Activated T-helper 9 cell treated with anti-CD3 and anti-CD28 coated beads, Interleukin-2, amount 50 U/mL, for 16 hours (primary cell): Measurements from ENCODE around the gene GNA14.
"Not testable (repeated sequence)": the region's sequence is repeated elsewhere in the genome, so short reads cannot be mapped to it uniquely, and the experiment has no call there.

Source experiments
- DNase-seq: peaks from one replicate; pipeline ENCODE4 v3.0.0-alpha.2; 2020; ENCODE audit warnings: low read depth

Gene GNA14

DNA sequence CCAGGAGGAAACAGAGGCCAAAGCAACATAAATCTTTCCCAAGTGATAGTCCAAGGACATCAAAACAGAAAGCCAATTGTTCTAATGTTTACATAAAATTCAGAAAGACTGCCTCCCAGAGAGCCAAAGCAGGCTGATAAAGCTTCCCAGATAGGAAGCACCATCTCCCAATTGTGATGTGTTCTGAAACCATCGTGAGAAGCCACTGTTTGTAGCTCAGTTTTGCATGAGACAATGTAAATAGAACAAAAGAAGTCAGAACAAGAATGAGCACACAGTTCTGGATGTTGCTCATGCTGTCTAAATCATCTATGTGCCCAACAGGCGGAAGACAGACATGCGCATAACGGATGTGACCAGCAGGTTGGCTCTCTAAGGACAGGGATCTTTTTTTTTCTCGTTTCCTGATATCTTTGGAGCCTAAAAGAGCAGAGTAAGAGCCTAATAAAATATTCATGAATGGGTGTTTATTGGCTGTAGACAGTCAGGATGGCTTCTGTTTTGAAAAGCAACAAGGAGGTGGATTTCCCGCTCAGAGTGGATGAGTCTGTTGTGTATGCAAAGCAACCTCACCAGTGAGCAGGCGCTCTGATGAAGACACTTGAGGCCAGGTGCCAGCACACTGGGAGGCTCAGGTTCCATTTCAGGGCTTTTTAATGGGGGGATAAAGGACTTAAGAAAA lies 113.6 kb downstream of the GNA14 start:
- DNase-seq: no peak

DNA sequence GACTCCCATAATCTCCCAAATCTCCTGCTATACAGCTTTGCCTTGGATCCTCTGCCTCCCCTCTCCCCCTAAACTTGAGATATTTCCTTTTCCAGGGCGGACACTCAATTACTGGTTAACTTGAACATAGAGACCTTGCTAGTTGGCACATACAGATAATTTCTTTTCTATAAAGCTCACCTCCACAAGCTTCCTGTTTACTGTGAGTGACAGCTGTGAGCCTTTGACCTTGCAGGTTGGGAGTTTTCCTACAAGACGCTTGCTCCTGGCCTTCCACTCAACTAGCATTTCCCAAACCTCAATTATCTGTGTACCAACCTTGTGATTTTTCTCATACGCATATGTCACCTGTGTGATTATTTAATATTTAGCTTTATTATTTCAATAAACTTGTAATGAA lies 114.5 kb downstream of the GNA14 start:
- DNase-seq: no peak

DNA sequence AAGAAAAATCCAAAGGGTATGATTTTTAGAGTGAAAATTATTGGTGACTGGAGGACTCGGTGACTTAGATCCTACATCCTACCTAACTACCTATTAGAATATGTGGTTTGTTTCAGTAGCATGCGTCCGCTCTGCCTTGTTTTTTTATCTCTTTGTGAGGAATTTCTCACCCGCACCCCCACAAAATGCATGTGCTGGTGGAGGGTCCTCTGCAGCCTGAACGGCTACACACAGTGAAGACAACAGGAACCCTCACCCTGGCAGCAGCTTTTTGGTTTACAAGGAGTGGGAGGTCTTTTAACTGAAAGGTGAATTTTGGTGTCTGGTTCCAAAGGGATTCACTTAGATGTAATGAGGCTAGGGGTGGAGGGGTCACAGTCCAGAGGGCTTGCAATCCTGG lies 115.5 kb downstream of the GNA14 start:
- DNase-seq: no peak

DNA sequence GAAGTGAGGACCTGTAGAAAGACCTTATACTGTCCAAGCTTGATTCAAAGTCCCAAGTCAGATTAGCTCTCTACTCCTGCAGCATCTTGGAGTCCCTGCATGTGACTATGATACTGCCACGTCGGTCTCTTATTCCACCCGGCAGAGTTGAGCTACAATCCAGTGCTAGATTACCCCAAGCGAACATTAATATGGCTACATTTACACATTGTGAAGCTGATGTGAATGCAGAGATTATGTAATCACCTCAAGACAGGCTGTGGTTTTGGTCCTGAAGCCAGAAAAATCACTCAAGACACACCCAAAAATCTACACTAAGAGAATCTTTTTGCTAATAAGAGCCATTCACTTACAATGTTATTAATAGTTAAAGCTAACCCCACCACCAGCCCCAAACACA lies 116.7 kb downstream of the GNA14 start:
- DNase-seq: no peak

DNA sequence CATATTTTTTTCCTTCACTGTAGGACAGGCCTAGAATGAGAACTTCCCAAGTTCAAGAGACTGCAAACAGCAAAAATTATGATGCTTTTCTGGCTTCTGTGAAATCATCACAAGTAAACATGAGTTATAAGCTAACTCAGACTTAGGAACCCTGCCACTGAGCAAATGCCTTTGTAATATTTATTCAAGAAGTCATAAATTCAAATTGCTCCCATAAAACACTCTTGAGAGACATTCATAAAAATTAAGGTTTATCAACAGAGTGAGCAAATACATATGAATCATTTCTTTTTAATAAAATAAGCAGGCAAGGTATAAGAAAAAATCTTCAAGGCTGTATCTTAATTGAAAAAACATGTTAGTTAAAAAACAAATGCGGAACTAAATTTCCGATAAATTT lies 124.2 kb downstream of the GNA14 start:
- DNase-seq: no peak

DNA sequence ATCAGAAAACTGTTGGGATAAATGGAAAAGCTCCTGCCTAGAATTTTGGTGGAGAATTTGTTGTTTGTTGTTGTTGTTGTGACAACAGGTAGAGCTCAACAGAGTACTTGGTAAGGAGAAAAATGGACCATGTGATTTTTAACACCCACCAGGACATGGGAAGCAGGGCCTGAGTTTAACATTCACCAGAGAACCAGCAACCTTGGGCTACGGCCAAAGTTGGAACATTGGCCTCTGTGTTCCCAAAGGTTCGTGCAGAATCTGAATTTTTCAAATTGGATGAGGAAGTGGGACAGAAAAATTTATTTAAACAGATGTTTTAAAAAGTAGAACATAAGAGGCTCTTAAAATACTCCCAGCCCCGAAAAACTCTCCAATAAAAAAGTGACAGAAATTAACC lies 127.0 kb downstream of the GNA14 start:
- no peak for DNase-seq

DNA sequence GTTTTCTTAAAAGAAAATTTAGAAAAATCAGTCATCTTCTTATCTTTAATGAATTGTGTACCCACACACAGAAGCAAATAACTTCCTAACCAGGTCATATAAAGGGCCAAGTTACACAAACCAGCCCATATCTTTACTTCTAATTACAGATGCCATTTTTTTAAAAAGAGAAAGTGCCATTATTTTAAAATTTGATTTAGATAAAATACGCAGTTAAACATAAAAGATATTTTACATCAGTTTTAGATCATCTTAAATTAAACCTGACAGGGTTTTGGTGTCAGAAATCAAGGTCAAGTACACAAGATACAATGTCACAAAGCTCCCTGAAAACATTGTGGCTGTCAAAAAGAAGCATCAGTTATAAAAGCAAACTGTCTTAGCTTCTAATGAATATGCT lies 129.4 kb downstream of the GNA14 start:
- DNase-seq: no peak

DNA sequence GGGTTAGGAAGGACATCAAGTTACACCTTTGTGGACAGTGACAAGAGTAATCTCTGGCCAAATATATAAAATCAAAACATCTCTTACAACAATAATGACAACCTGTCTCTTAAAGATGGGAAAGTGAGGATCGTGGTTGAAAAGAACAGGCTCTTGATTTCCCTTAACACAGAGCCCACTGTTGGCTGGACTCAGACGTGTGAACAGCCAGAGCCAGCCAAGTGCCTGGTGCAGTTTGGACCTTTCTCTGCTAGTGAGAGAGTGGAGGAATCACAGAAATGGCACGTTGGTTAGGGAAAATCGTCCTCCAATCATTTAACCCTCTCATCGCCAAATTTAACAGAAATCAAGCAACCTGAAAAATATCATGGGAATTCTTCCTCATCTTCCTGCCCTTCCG lies 131.3 kb downstream of the GNA14 start:
- no peak for DNase-seq

DNA sequence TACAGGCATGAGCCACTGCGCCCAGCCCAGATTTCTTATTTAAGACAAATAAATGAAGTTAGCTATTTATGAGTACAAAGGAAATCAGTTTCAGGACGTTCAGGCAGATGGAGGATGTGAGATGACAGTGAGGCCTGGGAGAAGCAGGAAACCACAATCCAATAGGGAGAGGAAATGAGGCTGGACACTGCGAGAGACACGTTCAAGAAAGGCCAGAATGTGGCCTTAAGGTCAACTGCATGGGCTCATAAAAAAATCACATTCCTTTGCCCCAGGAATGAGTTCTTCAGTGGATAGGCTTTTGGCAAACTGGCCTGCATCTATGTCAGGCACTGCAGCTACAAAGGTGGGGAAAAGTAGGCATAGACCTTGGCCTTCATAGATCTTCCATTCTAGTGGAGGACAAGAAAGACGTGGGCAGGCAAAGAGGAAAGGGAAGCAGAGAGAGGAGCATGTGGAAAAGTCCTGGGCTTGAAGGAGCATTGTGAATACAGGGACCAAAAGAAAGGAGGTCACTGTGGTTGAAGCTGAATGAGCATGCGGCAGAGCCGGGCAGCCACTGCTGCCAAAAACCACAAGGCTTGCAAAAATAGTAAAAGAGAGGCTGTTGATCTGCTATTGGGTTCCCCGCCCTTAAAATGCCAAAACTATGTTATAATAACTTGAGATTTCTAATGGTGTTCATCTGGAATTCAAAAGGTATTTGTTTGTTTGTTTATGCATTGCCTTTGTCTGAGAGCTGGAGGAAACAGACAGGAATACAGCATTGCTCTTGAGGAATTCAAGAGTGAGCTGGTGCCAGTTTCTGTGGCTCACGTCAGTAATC lies 133.0 kb downstream of the GNA14 start:
- DNase-seq: no peak

DNA sequence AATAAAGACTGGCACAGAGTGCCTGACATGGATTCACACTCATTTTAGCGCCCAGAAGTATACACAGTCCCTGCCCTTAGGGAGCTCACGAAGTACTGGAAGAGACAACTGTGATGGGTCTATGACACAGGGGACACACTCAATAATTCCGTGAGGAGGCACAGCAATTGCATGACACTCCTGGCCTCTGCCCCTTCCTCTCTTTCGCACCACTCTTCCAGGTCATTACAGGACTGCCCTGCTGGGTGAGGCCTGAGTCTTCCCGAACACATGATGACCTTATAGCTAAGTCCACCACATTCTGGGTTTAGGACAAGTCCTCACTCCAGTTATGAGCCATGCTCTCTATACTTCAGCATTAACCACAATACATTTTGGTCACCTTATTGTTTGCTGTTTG lies 134.7 kb downstream of the GNA14 start:
- DNase-seq: no peak

DNA sequence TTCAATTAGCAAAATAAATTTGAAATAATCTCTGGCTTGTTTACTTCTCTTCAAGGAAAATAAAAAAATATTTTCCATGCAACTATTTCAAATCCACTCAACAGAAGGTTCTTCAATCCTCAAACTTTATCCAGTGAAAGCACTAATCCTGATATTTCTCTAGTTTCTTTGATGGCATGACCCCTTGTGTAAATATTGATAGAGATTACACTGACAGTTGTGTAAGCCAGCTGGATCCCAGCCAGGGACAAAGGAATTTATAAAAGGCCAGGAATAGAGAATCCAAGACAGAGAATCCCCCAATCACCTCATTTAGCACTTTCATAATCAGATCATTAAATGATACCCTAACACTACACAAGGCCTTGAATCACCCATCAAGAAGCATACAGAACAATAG lies 135.2 kb downstream of the GNA14 start:
- DNase-seq: no peak

DNA sequence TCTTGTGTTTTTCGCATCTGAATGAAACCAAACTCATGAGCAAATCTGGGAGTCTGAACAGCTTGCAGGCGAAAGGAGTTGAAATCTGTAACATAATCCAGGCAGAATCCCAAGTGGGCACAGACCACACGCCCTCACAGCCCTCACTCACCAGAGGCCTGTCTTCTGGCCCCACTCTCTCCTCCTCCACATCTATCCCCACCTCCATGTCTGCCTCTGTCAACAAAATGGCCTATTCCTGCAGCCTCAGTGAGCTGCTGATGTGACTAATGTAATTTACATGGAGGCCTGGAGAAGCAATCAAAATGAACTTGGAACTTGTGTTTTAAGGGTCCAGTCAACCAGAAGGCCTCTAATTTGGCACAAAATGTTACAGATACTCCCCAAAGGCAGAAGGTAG lies 136.6 kb downstream of the GNA14 start:
- DNase-seq: no peak

DNA sequence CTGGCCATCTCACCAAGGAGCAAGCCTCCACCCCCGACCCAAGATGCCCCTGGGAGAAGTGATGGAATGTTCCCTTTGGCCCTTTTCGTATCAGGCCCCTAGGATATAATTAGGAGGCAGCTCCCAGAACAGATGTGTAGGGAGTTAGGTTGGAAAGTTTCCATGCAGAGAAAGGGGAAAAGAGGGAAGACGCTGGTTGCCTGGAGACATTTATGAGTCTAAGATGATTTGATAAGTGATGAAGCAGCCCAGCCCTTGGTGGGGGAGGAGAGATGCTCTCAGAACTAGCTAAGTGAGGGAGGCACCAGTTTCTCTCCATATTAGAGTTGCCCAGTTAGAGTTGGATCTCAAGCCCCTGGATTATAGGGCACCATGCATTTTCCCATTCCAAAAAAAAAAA lies 137.5 kb downstream of the GNA14 start:
- DNase-seq: no peak

DNA sequence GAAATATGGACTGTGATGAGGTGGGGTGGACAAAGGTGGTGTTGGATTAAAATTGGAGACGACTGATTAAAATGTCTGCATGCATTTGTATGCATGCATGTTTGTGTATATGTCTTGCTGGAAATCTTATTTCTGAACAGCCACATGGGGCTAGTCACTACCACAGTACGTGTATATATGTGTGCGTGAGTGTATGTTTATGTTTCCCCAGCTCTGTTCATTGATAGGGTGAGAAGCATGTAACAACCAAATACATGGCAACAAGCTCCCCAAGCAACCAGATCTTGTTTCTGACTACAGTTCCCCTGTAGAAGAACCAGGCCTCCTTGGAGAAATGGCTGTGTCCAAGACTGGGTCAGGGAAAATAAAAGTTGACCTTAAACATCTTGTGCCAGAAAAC lies 139.7 kb downstream of the GNA14 start:
- no peak for DNase-seq

DNA sequence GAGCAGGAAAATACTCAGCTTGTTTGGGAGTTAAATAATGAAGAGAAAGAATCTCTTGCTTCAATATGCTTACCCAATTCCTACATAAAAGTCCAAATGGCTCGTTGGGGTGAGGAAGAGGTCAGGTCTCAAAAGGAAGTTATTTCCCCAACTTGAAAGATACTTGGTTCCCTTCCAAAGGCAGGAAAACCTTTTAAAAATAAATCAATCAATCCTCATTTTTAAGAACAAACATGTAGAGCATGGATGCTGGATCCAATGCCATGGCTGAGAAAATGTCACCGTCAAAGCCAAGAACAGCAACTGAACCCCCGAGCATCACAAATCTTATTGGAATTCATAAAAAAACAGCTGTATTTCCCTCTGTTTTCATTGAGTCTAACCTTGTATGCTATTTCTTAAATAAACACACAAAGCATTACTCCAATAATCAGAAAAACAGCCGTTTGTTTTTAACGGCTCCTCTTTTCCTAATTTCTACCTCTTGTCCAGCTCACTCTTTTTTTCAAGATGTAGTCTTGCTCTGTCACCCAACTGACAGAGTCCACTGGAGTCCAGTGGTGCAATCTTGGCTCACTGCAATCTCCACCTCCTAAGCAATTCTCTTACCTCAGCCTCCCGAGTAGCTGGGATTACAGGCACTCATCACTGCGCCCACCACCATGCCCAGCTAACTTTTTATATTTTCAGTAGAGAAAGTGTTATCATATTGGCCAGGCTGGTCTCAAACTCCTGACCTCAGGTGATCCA lies 140.7 kb downstream of the GNA14 start:
- DNase-seq: no peak

DNA sequence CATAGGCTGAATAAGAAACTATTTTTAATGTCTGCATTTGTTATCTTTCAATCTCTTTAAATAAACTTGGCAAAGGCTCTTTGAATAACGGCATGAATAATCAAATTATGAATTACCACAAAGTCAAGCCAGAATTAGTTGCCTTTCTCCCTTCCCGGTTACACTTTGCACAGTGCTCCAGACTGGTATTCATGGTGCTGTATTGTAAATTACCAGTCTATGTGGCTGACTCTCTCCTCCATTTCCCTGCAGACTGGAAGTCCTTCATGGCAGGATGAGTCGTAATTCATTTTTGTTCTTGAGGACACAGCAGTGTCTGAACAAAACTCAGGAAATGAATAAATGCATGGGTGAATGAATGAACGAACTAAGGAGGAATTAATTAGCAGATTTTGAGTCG lies 142.9 kb downstream of the GNA14 start:
- no peak for DNase-seq

DNA sequence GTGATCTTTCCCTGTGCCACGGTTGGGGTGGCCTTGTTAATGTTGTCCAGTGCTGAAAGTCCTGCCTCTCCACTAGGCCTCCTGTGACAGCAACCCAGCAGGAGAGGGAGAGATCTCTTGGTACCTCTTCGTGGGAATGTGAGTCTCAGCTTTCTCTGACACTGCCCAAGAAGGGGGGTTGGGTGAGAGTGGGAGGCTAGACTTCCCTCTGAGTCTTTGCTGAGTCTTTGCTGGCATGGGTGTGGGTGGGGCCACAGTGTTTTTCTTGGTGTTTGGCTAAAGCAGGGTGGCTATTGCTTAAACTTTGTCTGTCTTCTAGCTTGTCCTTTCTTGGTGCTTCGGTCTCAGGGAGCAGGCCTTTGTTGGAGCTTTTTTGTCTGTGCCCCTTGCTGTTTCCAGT lies 145.6 kb downstream of the GNA14 start:
- no peak for DNase-seq

DNA sequence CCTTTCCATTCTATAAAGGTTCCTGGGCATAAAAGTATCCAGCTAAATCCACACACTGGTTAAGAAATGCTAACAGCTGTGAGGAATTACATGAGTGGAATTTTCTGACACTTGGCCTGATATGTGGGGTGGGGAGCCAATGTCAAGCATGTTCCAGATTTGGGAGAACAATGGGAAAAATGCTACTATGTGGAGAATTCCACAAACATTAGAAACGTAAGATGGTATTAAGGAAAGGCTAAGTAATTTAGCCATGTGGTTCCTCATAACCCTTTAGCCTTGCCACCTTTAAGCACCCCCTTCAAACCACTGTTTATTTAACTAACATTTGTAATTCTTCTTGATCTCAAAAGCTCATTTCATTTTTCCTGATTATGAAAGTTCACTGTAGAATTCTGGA lies 149.2 kb downstream of the GNA14 start:
- DNase-seq: no peak

DNA sequence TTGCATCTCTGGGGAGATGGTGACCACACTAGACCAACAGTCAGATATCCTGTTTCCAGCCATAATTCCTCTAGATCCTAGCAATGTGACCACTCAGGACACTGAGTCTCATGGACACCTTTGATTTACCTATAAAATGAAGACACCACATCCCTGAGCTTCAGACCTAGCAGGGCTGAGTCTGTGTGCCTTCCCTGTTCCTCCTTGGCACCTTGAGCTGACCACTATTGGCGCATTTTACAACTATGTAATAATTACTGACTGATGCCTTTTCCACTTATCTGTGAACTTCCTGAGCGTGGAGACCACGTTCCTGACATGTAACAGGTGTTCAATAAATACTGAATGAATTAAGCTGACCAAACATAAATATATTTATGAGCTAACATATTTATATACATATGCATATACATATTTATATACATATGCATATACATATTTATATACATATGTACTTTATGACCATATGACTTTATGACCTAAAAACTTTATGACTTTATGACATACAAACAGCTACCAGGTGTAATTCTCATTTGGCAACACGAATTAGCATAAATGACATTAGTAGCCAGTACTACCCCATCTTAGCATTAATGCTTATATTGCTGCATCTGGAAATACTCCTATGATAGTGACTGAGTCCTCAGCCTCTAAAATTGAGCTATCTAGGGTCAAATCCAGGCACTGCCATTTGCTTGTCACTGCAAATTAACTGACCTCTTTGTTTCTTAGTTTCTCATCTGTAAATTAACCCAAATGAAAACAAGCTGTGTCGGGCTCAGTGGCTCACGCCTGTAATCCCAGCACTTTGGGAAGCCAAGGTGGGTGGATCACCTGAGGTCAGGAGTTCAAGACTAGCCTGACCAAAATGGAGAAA lies 150.6 kb downstream of the GNA14 start:
- no peak for DNase-seq

DNA sequence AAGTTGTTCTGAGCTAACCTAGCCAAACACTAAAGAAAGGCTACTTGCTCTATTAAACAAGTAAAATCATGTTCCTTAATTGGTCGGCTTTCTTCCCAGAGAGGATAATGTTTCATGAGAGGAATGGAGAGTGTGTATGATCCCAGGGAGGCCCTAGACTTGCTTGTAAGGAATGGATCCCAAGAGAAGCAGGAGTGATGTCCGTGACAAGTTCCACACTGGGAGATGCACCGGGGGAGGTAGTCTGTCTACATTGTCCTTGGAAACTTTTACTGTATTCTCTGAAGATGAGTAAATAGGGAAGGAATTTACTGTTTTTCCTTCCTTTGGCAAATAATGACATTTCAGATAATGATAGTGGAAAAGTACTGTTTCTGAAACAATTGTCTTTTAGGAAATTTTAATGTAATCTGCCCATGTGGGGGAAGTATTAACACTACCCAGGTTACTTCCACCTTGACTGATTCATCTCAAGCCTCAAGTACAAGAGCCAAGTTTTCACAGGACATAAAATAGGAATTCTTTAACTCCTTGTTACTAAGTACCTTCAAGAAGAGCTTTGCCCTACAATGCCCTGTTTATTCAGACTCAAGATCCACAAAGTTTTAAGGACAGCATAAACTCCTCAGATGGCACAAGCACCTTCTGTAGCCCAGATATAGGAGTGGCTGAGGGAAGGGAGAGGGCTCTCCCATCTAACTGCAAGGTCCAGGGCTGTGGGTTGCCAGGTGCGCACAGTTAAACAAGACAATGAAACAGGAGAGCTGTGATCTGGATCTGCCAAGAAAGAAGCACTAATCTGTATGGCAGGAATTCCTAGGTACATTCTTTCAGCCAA lies 152.1 kb downstream of the GNA14 start:
- DNase-seq: no peak

DNA sequence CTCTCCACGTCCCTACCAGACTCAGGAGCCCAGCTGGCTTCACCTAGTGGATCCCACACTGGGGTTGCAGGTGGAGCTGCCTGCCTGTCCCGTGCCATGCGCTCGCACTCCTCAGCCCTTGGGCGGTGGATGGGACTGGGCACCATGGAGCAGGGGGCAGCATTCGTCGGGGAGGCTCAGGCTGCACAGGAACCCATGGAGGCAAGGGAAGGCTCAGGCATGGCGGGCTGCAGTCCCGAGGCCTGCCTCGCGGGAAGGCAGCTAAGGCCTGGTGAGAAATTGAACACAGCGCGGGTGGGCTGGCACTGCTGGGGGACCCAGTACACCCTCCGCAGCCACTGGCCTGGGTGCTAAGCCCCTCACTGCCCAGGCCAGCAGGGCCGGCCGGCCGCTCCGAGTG lies 157.8 kb downstream of the GNA14 start:
- not testable (repeated sequence) for DNase-seq
